ENCODE data around the gene KRT36. TPM values are rescaled to one million over a fixed set of nuclear protein-coding genes. Genes with fewer than 3 reads are reported as not detected.

The KRT36 gene
- total RNA-seq, 4 donors from 2014 or later: not detected

- DNase-seq: no peak
- Histone ChIP-seq H3K9me3 (no peaks in the 10 kb centered on the region), H3K36me3 (no peaks in the 10 kb centered on the region), H3K4me3 (no peak overlapping the region), H3K27me3 (no peaks in the 10 kb centered on the region), H3K27ac (no peak overlapping the region), H3K4me1 (no peaks in the 10 kb centered on the region)
- no peak for TF ChIP-seq POLR2A (IDR thresholded peaks at IDR 0.05)
- TF ChIP-seq, protein P1, sequence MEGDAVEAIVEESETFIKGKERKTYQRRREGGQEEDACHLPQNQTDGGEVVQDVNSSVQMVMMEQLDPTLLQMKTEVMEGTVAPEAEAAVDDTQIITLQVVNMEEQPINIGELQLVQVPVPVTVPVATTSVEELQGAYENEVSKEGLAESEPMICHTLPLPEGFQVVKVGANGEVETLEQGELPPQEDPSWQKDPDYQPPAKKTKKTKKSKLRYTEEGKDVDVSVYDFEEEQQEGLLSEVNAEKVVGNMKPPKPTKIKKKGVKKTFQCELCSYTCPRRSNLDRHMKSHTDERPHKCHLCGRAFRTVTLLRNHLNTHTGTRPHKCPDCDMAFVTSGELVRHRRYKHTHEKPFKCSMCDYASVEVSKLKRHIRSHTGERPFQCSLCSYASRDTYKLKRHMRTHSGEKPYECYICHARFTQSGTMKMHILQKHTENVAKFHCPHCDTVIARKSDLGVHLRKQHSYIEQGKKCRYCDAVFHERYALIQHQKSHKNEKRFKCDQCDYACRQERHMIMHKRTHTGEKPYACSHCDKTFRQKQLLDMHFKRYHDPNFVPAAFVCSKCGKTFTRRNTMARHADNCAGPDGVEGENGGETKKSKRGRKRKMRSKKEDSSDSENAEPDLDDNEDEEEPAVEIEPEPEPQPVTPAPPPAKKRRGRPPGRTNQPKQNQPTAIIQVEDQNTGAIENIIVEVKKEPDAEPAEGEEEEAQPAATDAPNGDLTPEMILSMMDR (IDR thresholded peaks at IDR 0.05): no peak
Observed at GRCh38 chr17:41457676-41458075, 32.0 kb downstream of the KRT36 start.

- H3K9me3 ChIP-seq: no peaks in the 10 kb centered on the region
- no peaks in the 10 kb centered on the region for H3K27me3 ChIP-seq
- no peak for TF ChIP-seq POLR2A (IDR thresholded peaks at IDR 0.05)
- TF ChIP-seq, protein P1 (IDR thresholded peaks at IDR 0.05): no peak
- H3K4me1 ChIP-seq: no peaks in the 10 kb centered on the region
- no peak overlapping the region for H3K4me3 ChIP-seq
- no peaks in the 10 kb centered on the region for H3K36me3 ChIP-seq
- no peak overlapping the region for H3K27ac ChIP-seq
- no peak for DNase-seq
Observed at GRCh38 chr17:41456204-41456603, 33.5 kb downstream of the KRT36 start.

- Histone ChIP-seq H3K4me3 (no peak overlapping the region), H3K27me3 (no peaks in the 10 kb centered on the region), H3K4me1 (no peaks in the 10 kb centered on the region), H3K9me3 (no peaks in the 10 kb centered on the region), H3K27ac (no peak overlapping the region), H3K36me3 (no peaks in the 10 kb centered on the region)
- TF ChIP-seq POLR2A (IDR thresholded peaks at IDR 0.05): no peak
- TF ChIP-seq, protein P1 (IDR thresholded peaks at IDR 0.05): no peak
- DNase-seq: no peak
Observed at GRCh38 chr17:41455236-41455635, 34.5 kb downstream of the KRT36 start.

DNA sequence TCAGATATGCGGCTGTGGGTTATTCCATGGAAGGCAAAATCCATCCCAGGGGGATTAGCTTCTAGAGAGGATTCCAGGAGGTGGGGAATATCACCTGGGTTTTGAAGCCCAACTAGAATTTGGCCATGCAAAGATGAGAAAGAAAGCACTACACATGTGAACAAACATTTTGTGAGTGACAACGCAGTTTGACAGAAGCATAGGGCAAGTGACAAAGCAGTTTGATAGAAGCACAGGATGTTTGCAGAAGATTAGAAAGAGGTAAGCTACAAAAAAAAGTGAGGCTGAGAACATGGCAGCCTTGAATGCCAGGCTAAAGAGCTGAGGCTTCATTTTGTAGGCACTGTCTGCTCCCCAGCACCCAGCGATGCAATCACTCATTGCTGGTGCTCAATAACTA, 36.6 kb downstream of the KRT36 start:
- H3K36me3 ChIP-seq: no peaks in the 10 kb centered on the region
- no peak overlapping the region for H3K27ac ChIP-seq
- H3K9me3 ChIP-seq: no peaks in the 10 kb centered on the region
- TF ChIP-seq, protein P1 (IDR thresholded peaks at IDR 0.05): no peak
- TF ChIP-seq POLR2A (IDR thresholded peaks at IDR 0.05): no peak
- no peak overlapping the region for H3K4me3 ChIP-seq
- no peak for DNase-seq
- no peaks in the 10 kb centered on the region for H3K27me3 ChIP-seq
- no peaks in the 10 kb centered on the region for H3K4me1 ChIP-seq

GRCh38 chr17:41452281-41452680, 37.4 kb downstream of the KRT36 start:
- TF ChIP-seq, protein P1 (IDR thresholded peaks at IDR 0.05): no peak
- no peak for TF ChIP-seq POLR2A (IDR thresholded peaks at IDR 0.05)
- H3K27ac ChIP-seq: no peak overlapping the region
- H3K4me3 ChIP-seq: no peak overlapping the region
- H3K9me3 ChIP-seq: no peaks in the 10 kb centered on the region
- no peaks in the 10 kb centered on the region for H3K36me3 ChIP-seq
- no peaks in the 10 kb centered on the region for H3K27me3 ChIP-seq
- H3K4me1 ChIP-seq: no peaks in the 10 kb centered on the region
- no peak for DNase-seq

GRCh38 chr17:41451154-41451728, 38.5 kb downstream of the KRT36 start:
- no peak overlapping the region for H3K4me3 ChIP-seq
- TF ChIP-seq, protein P1 (IDR thresholded peaks at IDR 0.05): no peak
- TF ChIP-seq POLR2A (IDR thresholded peaks at IDR 0.05): no peak

More at GRCh38 chr17:41451154-41451728, 38.5 kb downstream of the KRT36 start:
- Histone ChIP-seq H3K27ac (no peak overlapping the region), H3K9me3 (no peaks in the 10 kb centered on the region), H3K4me1 (no peaks in the 10 kb centered on the region), H3K36me3 (no peaks in the 10 kb centered on the region), H3K27me3 (no peaks in the 10 kb centered on the region)
- DNase-seq: no peak

All from Peyer's patch (tissue), 4 donors.